Effector memory CD8-positive, alpha-beta T cell (primary cell): ENCODE data around the gene WNT4.

Experiments
- ATAC-seq: fragments of 150-1000 bp; cut with Tn5 transposase; replicated peaks from 2 replicates; pipeline ENCODE4 v1.10.0; 2021; ENCODE audit warnings: mild to moderate bottlenecking, moderate library complexity
- DNase-seq, 3 experiments: peaks; one replicate each; pipeline ENCODE4 v3.0.0; 2021
- H3K27ac Mint-ChIP-seq, 2 donors: one replicate each; pipeline ENCODE4 v1.8.0; 2022; ENCODE audit warnings: mild to moderate bottlenecking in 2 of 2, mixed read lengths in 2 of 2, moderate library complexity in 2 of 2
- H3K27me3 Mint-ChIP-seq, 2 donors: one replicate each; pipeline ENCODE4 v1.8.0; 2022; ENCODE audit warnings: mixed read lengths in 2 of 2
- H3K36me3 Mint-ChIP-seq: one replicate; pipeline ENCODE4 v1.8.0; 2022; ENCODE audit warnings: mild to moderate bottlenecking, moderate library complexity, mixed read lengths; ENCODE audit not compliant: insufficient read depth
- H3K4me1 Mint-ChIP-seq, 2 donors: one replicate each; pipeline ENCODE4 v1.8.0; 2022; ENCODE audit warnings: low read depth in 2 of 2, mixed read lengths in 2 of 2
- H3K4me3 Mint-ChIP-seq, 2 donors: one replicate each; pipeline ENCODE4 v1.8.0; 2022; ENCODE audit warnings: mild to moderate bottlenecking in 2 of 2, mixed read lengths in 2 of 2, moderate library complexity in 2 of 2
- H3K9me3 Mint-ChIP-seq, 2 donors: one replicate each; pipeline ENCODE4 v1.8.0; 2022; ENCODE audit warnings: mixed read lengths in 2 of 2

The WNT4 gene

GRCh38 chr1:22119626-22120468 lies 23.1 kb downstream of the WNT4 start:
- no peaks in the 10 kb centered on the region for H3K27me3 Mint-ChIP-seq
- no peak overlapping the region for H3K4me3 Mint-ChIP-seq
- ATAC-seq (no peak), DNase-seq (no peak)
- H3K9me3 Mint-ChIP-seq: no peaks in the 10 kb centered on the region
- H3K36me3 Mint-ChIP-seq: peaks cover 42% of the 10 kb centered on the region
- peak overlapping the region in 1 of 2 donors; percentile 65 for H3K27ac Mint-ChIP-seq
- H3K4me1 Mint-ChIP-seq: peaks cover 27 to 28% of the 10 kb centered on the region in 2 donors

GRCh38 chr1:22118291-22118992 lies 24.5 kb downstream of the WNT4 start:
- DNase-seq (no peak), ATAC-seq (no peak)
- Mint-ChIP-seq H3K4me3 (no peak overlapping the region), H3K27ac (peak overlapping the region; percentile 65 to 81), H3K4me1 (peaks cover 28 to 30% of the 10 kb centered on the region in 2 donors), H3K36me3 (peaks cover 53% of the 10 kb centered on the region), H3K27me3 (no peaks in the 10 kb centered on the region), H3K9me3 (no peaks in the 10 kb centered on the region)

- H3K27ac Mint-ChIP-seq: peak overlapping the region in 1 of 2 donors; percentile 51
- peaks cover 32 to 36% of the 10 kb centered on the region in 2 donors for H3K4me1 Mint-ChIP-seq
- ATAC-seq: no peak
- H3K27me3 Mint-ChIP-seq: no peaks in the 10 kb centered on the region
- no peak for DNase-seq
- H3K36me3 Mint-ChIP-seq: peaks cover 53% of the 10 kb centered on the region
- no peak overlapping the region for H3K4me3 Mint-ChIP-seq
- no peaks in the 10 kb centered on the region for H3K9me3 Mint-ChIP-seq
Observed at GRCh38 chr1:22117851-22118250, 25.0 kb downstream of the WNT4 start.

GRCh38 chr1:22117238-22117637 lies 25.7 kb downstream of the WNT4 start:
- H3K27ac Mint-ChIP-seq: peak overlapping the region in 1 of 2 donors; percentile 66
- H3K9me3 Mint-ChIP-seq: no peaks in the 10 kb centered on the region
- H3K4me1 Mint-ChIP-seq: peaks cover 38 to 42% of the 10 kb centered on the region in 2 donors
- no peak for DNase-seq
- H3K36me3 Mint-ChIP-seq: peaks cover 56% of the 10 kb centered on the region
- H3K27me3 Mint-ChIP-seq: no peaks in the 10 kb centered on the region
- H3K4me3 Mint-ChIP-seq: no peak overlapping the region
- no peak for ATAC-seq

- no peak overlapping the region for H3K4me3 Mint-ChIP-seq
Observed at GRCh38 chr1:22115286-22115685, 27.6 kb downstream of the WNT4 start.

GRCh38 chr1:22114083-22115012 lies 28.5 kb downstream of the WNT4 start:
- ATAC-seq: no peak
- no peak overlapping the region for H3K4me3 Mint-ChIP-seq
- H3K9me3 Mint-ChIP-seq: no peaks in the 10 kb centered on the region
- DNase-seq: no peak
- H3K27me3 Mint-ChIP-seq: no peaks in the 10 kb centered on the region
- peaks cover 37% of the 10 kb centered on the region for H3K36me3 Mint-ChIP-seq
- H3K27ac Mint-ChIP-seq: peak overlapping the region; percentile 66 to 82
- peaks cover 40 to 42% of the 10 kb centered on the region in 2 donors for H3K4me1 Mint-ChIP-seq

More at GRCh38 chr1:22115286-22115685, 27.6 kb downstream of the WNT4 start:
- Mint-ChIP-seq H3K27ac (peak overlapping the region; percentile 66 to 82), H3K9me3 (no peaks in the 10 kb centered on the region), H3K27me3 (no peaks in the 10 kb centered on the region), H3K36me3 (peaks cover 40% of the 10 kb centered on the region), H3K4me1 (peaks cover 40 to 42% of the 10 kb centered on the region in 2 donors)
- ATAC-seq (no peak), DNase-seq (no peak)

GRCh38 chr1:22112554-22112953 lies 30.3 kb downstream of the WNT4 start:
- no peaks in the 10 kb centered on the region for H3K27me3 Mint-ChIP-seq
- H3K4me1 Mint-ChIP-seq: peaks cover 39 to 53% of the 10 kb centered on the region in 2 donors
- H3K9me3 Mint-ChIP-seq: no peaks in the 10 kb centered on the region
- H3K27ac Mint-ChIP-seq: peak overlapping the region; percentile 71 to 73
- peaks cover 41% of the 10 kb centered on the region for H3K36me3 Mint-ChIP-seq
- no peak overlapping the region for H3K4me3 Mint-ChIP-seq
- DNase-seq (no peak), ATAC-seq (no peak)

GRCh38 chr1:22111620-22112019 lies 31.3 kb downstream of the WNT4 start:
- H3K36me3 Mint-ChIP-seq: peaks cover 36% of the 10 kb centered on the region
- no peaks in the 10 kb centered on the region for H3K27me3 Mint-ChIP-seq
- H3K9me3 Mint-ChIP-seq: no peaks in the 10 kb centered on the region
- DNase-seq (no peak), ATAC-seq (no peak)
- peaks cover 37 to 50% of the 10 kb centered on the region in 2 donors for H3K4me1 Mint-ChIP-seq
- H3K27ac Mint-ChIP-seq: peak overlapping the region; percentile 68 to 82
- H3K4me3 Mint-ChIP-seq: no peak overlapping the region

GRCh38 chr1:22111115-22111514 lies 31.8 kb downstream of the WNT4 start:
- Mint-ChIP-seq H3K4me3 (no peak overlapping the region), H3K27me3 (no peaks in the 10 kb centered on the region), H3K4me1 (peaks cover 36 to 48% of the 10 kb centered on the region in 2 donors), H3K36me3 (peaks cover 33% of the 10 kb centered on the region), H3K27ac (peak overlapping the region; percentile 68 to 82), H3K9me3 (no peaks in the 10 kb centered on the region)
- no peak for DNase-seq
- ATAC-seq: no peak

GRCh38 chr1:22110016-22110415 lies 32.9 kb downstream of the WNT4 start:
- H3K36me3 Mint-ChIP-seq: peaks cover 34% of the 10 kb centered on the region
- ATAC-seq (no peak), DNase-seq (no peak)
- H3K4me3 Mint-ChIP-seq: no peak overlapping the region
- no peaks in the 10 kb centered on the region for H3K9me3 Mint-ChIP-seq
- H3K27ac Mint-ChIP-seq: no peak overlapping the region
- H3K4me1 Mint-ChIP-seq: peaks cover 39 to 46% of the 10 kb centered on the region in 2 donors
- H3K27me3 Mint-ChIP-seq: no peaks in the 10 kb centered on the region

GRCh38 chr1:22108339-22109105 lies 34.4 kb downstream of the WNT4 start:
- Mint-ChIP-seq H3K4me3 (no peak overlapping the region), H3K27ac (peak overlapping the region in 1 of 2 donors; percentile 85), H3K9me3 (no peaks in the 10 kb centered on the region), H3K27me3 (no peaks in the 10 kb centered on the region), H3K4me1 (peaks cover 51 to 58% of the 10 kb centered on the region in 2 donors), H3K36me3 (peaks cover 24% of the 10 kb centered on the region)
- DNase-seq (no peak), ATAC-seq (no peak)

GRCh38 chr1:22107126-22107525 lies 35.8 kb downstream of the WNT4 start:
- DNase-seq: no peak
- Mint-ChIP-seq H3K27ac (peak overlapping the region in 1 of 2 donors; percentile 35), H3K9me3 (no peaks in the 10 kb centered on the region), H3K36me3 (peaks cover 20% of the 10 kb centered on the region), H3K4me3 (no peak overlapping the region), H3K4me1 (peaks cover 50 to 57% of the 10 kb centered on the region in 2 donors), H3K27me3 (no peaks in the 10 kb centered on the region)
- no peak for ATAC-seq
